HepG2 (cell line): ENCODE measurements around the gene RSPH9. TPM values are rescaled to one million over a fixed set of nuclear protein-coding genes. Genes with fewer than 3 reads are reported as not detected.

ENCODE experiments used
- ATF3 ChIP-seq: sonication (generic); formaldehyde crosslinking; IDR thresholded peaks from 2 replicates; pipeline ENCODE4 v1.4.0; 2020; ENCODE audit warnings: missing genetic modification reagents
- ATRX ChIP-seq: sonication (generic); formaldehyde crosslinking; IDR thresholded peaks from 2 replicates; pipeline ENCODE4 v1.4.0; 2020; ENCODE audit warnings: missing genetic modification reagents, borderline replicate concordance
- CBX1 ChIP-seq: IDR thresholded peaks from one replicate; pipeline ENCODE4 v1.6.1; 2016; ENCODE audit warnings: antibody characterized with exemption, low read depth
- CCAR2 ChIP-seq: fragments of 200-400 bp; formaldehyde crosslinking; optimal IDR thresholded peaks from 2 replicates; pipeline ENCODE3; 2018; ENCODE audit warnings: low read depth, mild to moderate bottlenecking, low read length, moderate library complexity
- FOXP1 ChIP-seq, 2 experiments: fragments of 450-650 bp in 1 of 2; IDR thresholded peaks; 2 replicates each; pipeline ENCODE4 v1.6.1; 2017 to 2018; ENCODE audit warnings: antibody characterized with exemption in 1 of 2
- GATAD1 ChIP-seq: IDR thresholded peaks from 2 replicates; pipeline ENCODE4 v1.6.1; 2016; ENCODE audit warnings: missing genetic modification reagents, missing compliant biosample characterization
- HMG20A ChIP-seq: IDR thresholded peaks from 2 replicates; pipeline ENCODE4 v1.6.1; 2016; ENCODE audit warnings: borderline replicate concordance
- HNRNPLL ChIP-seq: fragments of 200-400 bp; formaldehyde crosslinking; IDR thresholded peaks from 2 replicates; pipeline ENCODE4 v1.6.1; 2017; ENCODE audit warnings: mild to moderate bottlenecking, low read depth, low read length; ENCODE audit not compliant: poor library complexity, severe bottlenecking
- MAF1 ChIP-seq: sonication (generic); formaldehyde crosslinking; IDR thresholded peaks from 2 replicates; pipeline ENCODE4 v1.5.0; 2020; ENCODE audit warnings: missing genetic modification reagents, borderline replicate concordance
- MTF1 ChIP-seq: sonication (generic); formaldehyde crosslinking; IDR thresholded peaks from 2 replicates; pipeline ENCODE4 v1.5.0; 2020; ENCODE audit warnings: missing genetic modification reagents
- NCOA1 ChIP-seq: sonication (generic); formaldehyde crosslinking; IDR thresholded peaks from 2 replicates; pipeline ENCODE4 v1.9.0; 2021; ENCODE audit warnings: missing genetic modification reagents
- NR3C1 ChIP-seq: sonication (generic); formaldehyde crosslinking; IDR thresholded peaks from 2 replicates; pipeline ENCODE4 v1.4.0; 2020; ENCODE audit warnings: missing genetic modification reagents
- NRL ChIP-seq: sonication (generic); formaldehyde crosslinking; IDR thresholded peaks from 2 replicates; pipeline ENCODE4 v1.5.0; 2020; ENCODE audit warnings: missing genetic modification reagents, mild to moderate bottlenecking, moderate library complexity, borderline replicate concordance
- SKI ChIP-seq: fragments of 450-650 bp; IDR thresholded peaks from one replicate; pipeline ENCODE4 v1.6.1; 2018; ENCODE audit warnings: mild to moderate bottlenecking; ENCODE audit not compliant: partially characterized antibody
- SMARCC2 ChIP-seq: fragments of 450-650 bp; IDR thresholded peaks from 2 replicates; pipeline ENCODE4 v1.6.1; 2017; ENCODE audit warnings: antibody characterized with exemption, mild to moderate bottlenecking
- SNAI1 ChIP-seq: sonication (generic); formaldehyde crosslinking; IDR thresholded peaks from 2 replicates; pipeline ENCODE4 v1.5.0; 2020; ENCODE audit warnings: mild to moderate bottlenecking, missing genetic modification reagents, borderline replicate concordance
- SNAPC5 ChIP-seq: sonication (generic); formaldehyde crosslinking; IDR thresholded peaks from 2 replicates; pipeline ENCODE4 v1.8.1; 2023; ENCODE audit warnings: mild to moderate bottlenecking, missing genetic modification reagents, borderline replicate concordance
- SNRNP70 ChIP-seq: fragments of 200-400 bp; formaldehyde crosslinking; IDR thresholded peaks from 2 replicates; pipeline ENCODE4 v1.6.1; 2017; ENCODE audit warnings: mild to moderate bottlenecking, low read depth, low read length, moderate library complexity
- SP2 ChIP-seq: sonication (generic); formaldehyde crosslinking; IDR thresholded peaks from 2 replicates; pipeline ENCODE4 v1.5.1; 2020; ENCODE audit warnings: mild to moderate bottlenecking, missing genetic modification reagents
- SP5 ChIP-seq: IDR thresholded peaks from 2 replicates; pipeline ENCODE4 v1.6.1; 2016; ENCODE audit warnings: low read depth, borderline replicate concordance
- SUZ12 ChIP-seq: fragments of 150-350 bp; IDR thresholded peaks from 2 replicates; pipeline ENCODE4 v1.6.1; 2014; ENCODE audit warnings: low read depth, low read length
- TBP ChIP-seq: sonication (generic); formaldehyde crosslinking; IDR thresholded peaks from 2 replicates; pipeline ENCODE4 v1.5.0; 2020; ENCODE audit warnings: missing genetic modification reagents
- ZBTB14 ChIP-seq: sonication (generic); formaldehyde crosslinking; IDR thresholded peaks from 2 replicates; pipeline ENCODE4 v1.4.0; 2020; ENCODE audit warnings: missing genetic modification reagents
- ZFX ChIP-seq: sonication (generic); formaldehyde crosslinking; IDR thresholded peaks from 2 replicates; pipeline ENCODE4 v1.4.0; 2020; ENCODE audit warnings: mild to moderate bottlenecking, low read depth, missing genetic modification reagents, moderate library complexity
- ZNF18 ChIP-seq: sonication (generic); formaldehyde crosslinking; IDR thresholded peaks from 2 replicates; pipeline ENCODE4 v1.8.0; 2022; ENCODE audit warnings: mild to moderate bottlenecking, missing genetic modification reagents; ENCODE audit not compliant: insufficient replicate concordance
- ZNF256 ChIP-seq: sonication (generic); formaldehyde crosslinking; conservative IDR thresholded peaks from 2 replicates; pipeline ENCODE4 v1.4.0; 2020; ENCODE audit warnings: missing genetic modification reagents
- ZNF496 ChIP-seq: sonication (generic); formaldehyde crosslinking; IDR thresholded peaks from 2 replicates; pipeline ENCODE4 v1.8.1; 2023; ENCODE audit warnings: mild to moderate bottlenecking, moderate library complexity, missing genetic modification reagents; ENCODE audit not compliant: insufficient replicate concordance
- ZNF615 ChIP-seq: sonication (generic); formaldehyde crosslinking; IDR thresholded peaks from 2 replicates; pipeline ENCODE4 v1.5.0; 2020; ENCODE audit warnings: mild to moderate bottlenecking, missing genetic modification reagents, borderline replicate concordance
- ZSCAN29 ChIP-seq: sonication (generic); formaldehyde crosslinking; conservative IDR thresholded peaks from 2 replicates; pipeline ENCODE4 v1.4.0; 2020; ENCODE audit warnings: mild to moderate bottlenecking, missing genetic modification reagents
- polyA plus RNA-seq, 8 experiments: library from polyadenylated mRNA; depleted of rRNA in 3 of 8; stranded (reverse) in 7 of 8; unstranded in 1 of 8; fragments of >200 nt; fragmentation: Illumina TruSeq in 4 of 8; extraction: Trizol in 4 of 8; gene quantifications; 2 replicates each; pipeline versions ENCODE4 v1.2.1 to v1.2.3, GENCODE V29; 2011 to 2016; ENCODE audit warnings: low read depth in 4 of 8, missing spikeins in 1 of 8, mixed read lengths in 1 of 8; ENCODE audit not compliant: insufficient read depth in 1 of 8
- total RNA-seq, 5 experiments: library from RNA; depleted of rRNA; stranded (reverse); fragments of >200 nt; fragmentation: Illumina TruSeq; extraction: Trizol; gene quantifications; 2 replicates each; pipeline ENCODE4 v1.2.3, GENCODE V29; 2016; ENCODE audit warnings: low read depth in 1 of 5

RSPH9 gene
- total and polyA plus RNA-seq, 2 of the 13 experiments (the other 11 are each of a cell fraction or from before 2014, with no cell fraction given) = 0.04 TPM; not detected in 1

DNA sequence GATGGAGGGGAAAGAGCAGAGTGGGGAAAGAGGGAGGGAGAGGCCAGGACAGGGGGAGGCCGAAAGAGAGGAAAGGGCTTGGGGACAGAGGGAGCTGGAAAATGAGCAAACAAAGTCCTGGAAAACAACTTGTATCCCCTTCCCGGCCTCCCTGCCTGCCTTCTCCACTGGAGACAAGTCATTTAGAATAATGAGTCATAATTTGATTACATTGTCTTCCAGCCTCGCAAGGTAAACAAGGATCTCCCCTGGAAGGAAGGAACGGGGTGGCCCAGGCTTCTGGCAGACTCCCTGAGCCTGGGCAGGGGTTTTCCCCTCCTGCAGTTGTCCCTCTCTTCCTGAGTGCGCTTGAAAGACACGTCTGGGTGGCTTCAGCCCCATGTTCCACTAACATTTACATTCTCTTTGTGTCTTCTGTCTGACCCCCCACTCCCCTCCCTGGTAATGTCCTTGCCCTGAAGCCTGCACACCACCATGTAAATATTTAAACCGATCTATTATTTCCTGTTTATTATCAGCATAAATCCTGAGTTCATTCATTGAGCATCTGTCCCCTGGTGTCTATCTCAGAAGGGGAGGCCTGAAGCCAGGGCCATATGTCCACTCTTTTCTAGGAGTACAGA is 54.8 kb downstream of the RSPH9 start (continued):
- no peak for TF ChIP-seq ATRX (CRISPR knock-in tag)
- TF ChIP-seq ATF3 (CRISPR knock-in tag) = no peak
- TF ChIP-seq SNRNP70 = no peak
- TF ChIP-seq ZBTB14 (CRISPR knock-in tag) = no peak
- TF ChIP-seq ZNF256 (CRISPR knock-in tag) = no peak
- no peak for TF ChIP-seq SP2 (CRISPR knock-in tag)
- TF ChIP-seq CBX1 = no peak
- TF ChIP-seq GATAD1 (CRISPR knock-in tag) = no peak
- no peak for TF ChIP-seq CCAR2
- TF ChIP-seq HMG20A (CRISPR knock-in tag) = peak; percentile 24; the same call in 1 of the 2 replicates
- no peak for TF ChIP-seq ZSCAN29
- TF ChIP-seq TBP (CRISPR knock-in tag) = no peak
- TF ChIP-seq ZNF496 (CRISPR knock-in tag) = no peak
- no peak for TF ChIP-seq SUZ12
- TF ChIP-seq MAF1 (CRISPR knock-in tag) = no peak
- TF ChIP-seq ZFX (CRISPR knock-in tag) = no peak; the same call in 1 of the 2 replicates
- TF ChIP-seq SNAI1 = no peak
- no peak for TF ChIP-seq NCOA1 (CRISPR knock-in tag)
- no peak for TF ChIP-seq ZNF615
- no peak for TF ChIP-seq HNRNPLL
- no peak for TF ChIP-seq SP5
- no peak for TF ChIP-seq SNAPC5 (CRISPR knock-in tag)
- peak; percentile 10 for TF ChIP-seq SKI
- no peak for TF ChIP-seq MTF1 (CRISPR knock-in tag)
- TF ChIP-seq FOXP1 (IDR thresholded peaks at IDR 0.05) = no peak
- peak; percentile 73; the same call in 1 of the 2 replicates for TF ChIP-seq FOXP1 (CRISPR knock-in tag; IDR thresholded peaks at IDR 0.05)
- no peak for TF ChIP-seq ZNF18 (CRISPR knock-in tag)
- no peak for TF ChIP-seq SMARCC2
- no peak for TF ChIP-seq NR3C1 (CRISPR knock-in tag)
- TF ChIP-seq NRL (CRISPR knock-in tag) = no peak
